Measurements from ENCODE around the gene FBLN7. TPM values are rescaled to one million over a fixed set of nuclear protein-coding genes. Genes with fewer than 3 reads are reported as not detected.
"Not testable (repeated sequence)": the region's sequence is repeated elsewhere in the genome, so short reads cannot be mapped to it uniquely, and the experiment has no call there.

Gene FBLN7
- total RNA-seq, 1 donor from 2014 or later = 2.4 TPM

DNA sequence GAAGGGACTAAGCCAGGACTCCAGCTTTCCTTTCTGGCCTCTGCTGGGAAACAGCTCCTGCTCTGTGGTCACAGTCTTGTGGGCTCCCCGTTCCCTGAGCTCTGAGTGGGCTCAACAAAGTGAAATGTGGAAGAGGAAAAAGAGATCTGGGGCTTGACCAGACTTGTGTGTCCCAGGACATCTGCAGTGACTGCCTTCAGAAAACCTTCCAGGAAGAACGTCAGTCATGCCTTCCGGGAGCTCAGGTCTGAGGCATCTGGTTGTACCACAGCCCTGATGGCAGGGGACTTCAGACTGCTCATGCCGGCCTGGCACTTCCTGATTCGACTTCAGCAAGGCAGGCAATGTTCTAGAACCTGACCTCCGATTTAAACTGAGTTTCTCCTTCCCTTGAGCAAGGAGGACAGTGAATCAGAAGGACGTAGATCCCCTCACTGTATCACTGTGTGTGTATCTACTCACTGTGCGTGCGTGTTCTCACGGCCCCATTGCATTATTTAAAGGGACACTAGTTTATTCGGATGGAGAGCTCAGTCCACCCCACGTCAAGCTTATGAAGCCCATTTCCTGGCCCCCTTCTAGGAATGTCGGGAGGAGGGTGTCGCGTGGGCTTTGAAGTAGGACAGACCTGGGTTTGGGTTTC is 548 bp upstream of the FBLN7 start:
- Mint-ChIP-seq H3K4me3 (peak overlapping the region; percentile 65), H3K4me1 (peaks cover 18% of the 10 kb centered on the region), H3K27ac (no peak overlapping the region), H3K27me3 (ENCODE audit: low read depth) (peaks cover 58% of the 10 kb centered on the region), H3K36me3 (peaks cover 1% of the 10 kb centered on the region), H3K9me3 (peaks cover 3% of the 10 kb centered on the region)
- TF ChIP-seq, protein P1, sequence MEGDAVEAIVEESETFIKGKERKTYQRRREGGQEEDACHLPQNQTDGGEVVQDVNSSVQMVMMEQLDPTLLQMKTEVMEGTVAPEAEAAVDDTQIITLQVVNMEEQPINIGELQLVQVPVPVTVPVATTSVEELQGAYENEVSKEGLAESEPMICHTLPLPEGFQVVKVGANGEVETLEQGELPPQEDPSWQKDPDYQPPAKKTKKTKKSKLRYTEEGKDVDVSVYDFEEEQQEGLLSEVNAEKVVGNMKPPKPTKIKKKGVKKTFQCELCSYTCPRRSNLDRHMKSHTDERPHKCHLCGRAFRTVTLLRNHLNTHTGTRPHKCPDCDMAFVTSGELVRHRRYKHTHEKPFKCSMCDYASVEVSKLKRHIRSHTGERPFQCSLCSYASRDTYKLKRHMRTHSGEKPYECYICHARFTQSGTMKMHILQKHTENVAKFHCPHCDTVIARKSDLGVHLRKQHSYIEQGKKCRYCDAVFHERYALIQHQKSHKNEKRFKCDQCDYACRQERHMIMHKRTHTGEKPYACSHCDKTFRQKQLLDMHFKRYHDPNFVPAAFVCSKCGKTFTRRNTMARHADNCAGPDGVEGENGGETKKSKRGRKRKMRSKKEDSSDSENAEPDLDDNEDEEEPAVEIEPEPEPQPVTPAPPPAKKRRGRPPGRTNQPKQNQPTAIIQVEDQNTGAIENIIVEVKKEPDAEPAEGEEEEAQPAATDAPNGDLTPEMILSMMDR (IDR thresholded peaks at IDR 0.05; ENCODE audit: unreplicated experiment) = no peak
- no peak for DNase-seq (ENCODE audit: low spot score in 2 of 2, unreplicated experiment in 2 of 2)

DNA sequence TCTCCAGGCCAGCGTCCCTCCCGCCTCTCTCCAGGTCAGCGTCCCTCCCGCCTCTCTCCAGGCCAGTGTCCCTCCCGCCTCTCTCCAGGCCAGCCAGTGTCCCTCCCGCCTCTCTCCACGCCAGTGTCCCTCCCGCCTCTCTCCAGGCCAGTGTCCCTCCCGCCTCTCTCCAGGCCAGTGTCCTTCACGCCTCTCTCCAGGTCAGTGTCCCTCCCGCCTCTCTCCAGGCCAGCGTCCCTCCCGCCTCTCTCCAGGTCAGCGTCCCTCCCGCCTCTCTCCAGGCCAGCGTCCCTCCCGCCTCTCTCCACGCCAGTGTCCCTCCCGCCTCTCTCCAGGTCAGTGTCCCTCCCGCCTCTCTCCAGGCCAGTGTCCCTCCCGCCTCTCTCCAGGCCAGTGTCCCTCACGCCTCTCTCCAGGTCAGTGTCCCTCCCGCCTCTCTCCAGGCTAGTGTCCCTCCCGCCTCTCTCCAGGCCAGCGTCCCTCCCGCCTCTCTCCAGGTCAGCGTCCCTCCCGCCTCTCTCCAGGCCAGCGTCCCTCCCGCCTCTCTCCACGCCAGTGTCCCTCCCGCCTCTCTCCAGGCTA is 939 bp downstream of the FBLN7 start:
- H3K27ac Mint-ChIP-seq; DNase-seq (ENCODE audit: low spot score in 2 of 2, unreplicated experiment in 2 of 2); H3K36me3 Mint-ChIP-seq; H3K9me3 Mint-ChIP-seq: not testable (repeated sequence)
- Mint-ChIP-seq H3K4me3 (peak overlapping the region; percentile 70), H3K4me1 (peaks cover 18% of the 10 kb centered on the region), H3K27me3 (ENCODE audit: low read depth) (peaks cover 62% of the 10 kb centered on the region)

DNA sequence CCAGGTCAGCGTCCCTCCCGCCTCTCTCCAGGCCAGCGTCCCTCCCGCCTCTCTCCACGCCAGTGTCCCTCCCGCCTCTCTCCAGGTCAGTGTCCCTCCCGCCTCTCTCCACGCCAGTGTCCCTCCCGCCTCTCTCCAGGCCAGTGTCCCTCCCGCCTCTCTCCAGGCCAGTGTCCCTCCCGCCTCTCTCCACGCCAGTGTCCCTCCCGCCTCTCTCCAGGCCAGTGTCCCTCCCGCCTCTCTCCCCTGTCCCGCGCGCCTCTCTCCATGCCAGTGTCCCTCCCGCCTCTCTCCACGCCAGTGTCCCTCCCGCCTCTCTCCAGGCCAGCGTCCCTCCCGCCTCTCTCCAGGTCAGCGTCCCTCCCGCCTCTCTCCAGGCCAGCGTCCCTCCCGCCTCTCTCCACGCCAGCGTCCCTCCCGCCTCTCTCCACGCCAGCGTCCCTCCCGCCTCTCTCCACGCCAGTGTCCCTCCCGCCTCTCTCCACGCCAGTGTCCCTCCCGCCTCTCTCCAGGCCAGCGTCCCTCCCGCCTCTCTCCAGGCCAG is 1.5 kb downstream of the FBLN7 start:
- not testable (repeated sequence) for H3K36me3 Mint-ChIP-seq
- peaks cover 62% of the 10 kb centered on the region for H3K27me3 Mint-ChIP-seq (ENCODE audit: low read depth)

DNA sequence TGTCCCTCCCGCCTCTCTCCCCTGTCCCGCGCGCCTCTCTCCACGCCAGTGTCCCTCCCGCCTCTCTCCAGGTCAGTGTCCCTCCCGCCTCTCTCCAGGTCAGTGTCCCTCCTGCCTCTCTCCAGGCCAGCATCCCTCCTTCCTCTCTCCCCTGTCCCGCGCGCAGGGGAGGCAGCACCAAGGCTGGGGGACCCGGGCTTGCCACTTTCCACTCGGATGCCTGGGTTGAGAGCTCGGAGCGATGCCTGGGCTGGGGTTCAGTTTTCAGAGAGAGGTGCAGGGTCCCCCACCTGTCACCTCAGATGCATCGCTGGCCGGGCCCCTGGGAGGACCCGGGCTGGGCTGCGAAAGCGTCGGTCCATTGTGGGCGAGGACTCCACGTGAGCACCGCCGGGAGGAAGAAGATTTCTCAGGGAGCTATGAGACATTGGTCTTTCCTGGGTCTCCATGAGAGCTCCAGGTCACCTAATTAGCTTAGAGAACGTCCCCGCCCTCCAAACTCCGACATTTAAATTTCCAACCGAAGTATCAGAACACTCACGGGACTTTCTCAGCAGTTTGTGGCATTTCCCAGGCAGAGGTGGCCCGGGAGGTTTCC is 2.1 kb downstream of the FBLN7 start:
- H3K27ac Mint-ChIP-seq = no peak overlapping the region
- H3K9me3 Mint-ChIP-seq = no peaks in the 10 kb centered on the region
- no peak for DNase-seq (ENCODE audit: low spot score in 2 of 2, unreplicated experiment in 2 of 2)
- peaks cover 1% of the 10 kb centered on the region for H3K36me3 Mint-ChIP-seq
- H3K27me3 Mint-ChIP-seq (ENCODE audit: low read depth) = peaks cover 62% of the 10 kb centered on the region
- TF ChIP-seq, protein P1 (IDR thresholded peaks at IDR 0.05; ENCODE audit: unreplicated experiment) = no peak
- peaks cover 18% of the 10 kb centered on the region for H3K4me1 Mint-ChIP-seq
- H3K4me3 Mint-ChIP-seq = peak overlapping the region; percentile 61

More for the DNA sequence above, 1.5 kb downstream of the FBLN7 start:
- not testable (repeated sequence) for H3K27ac Mint-ChIP-seq; H3K9me3 Mint-ChIP-seq; DNase-seq (ENCODE audit: low spot score in 2 of 2, unreplicated experiment in 2 of 2)
- Mint-ChIP-seq H3K4me3 (peak overlapping the region; percentile 61), H3K4me1 (peaks cover 18% of the 10 kb centered on the region)

DNA sequence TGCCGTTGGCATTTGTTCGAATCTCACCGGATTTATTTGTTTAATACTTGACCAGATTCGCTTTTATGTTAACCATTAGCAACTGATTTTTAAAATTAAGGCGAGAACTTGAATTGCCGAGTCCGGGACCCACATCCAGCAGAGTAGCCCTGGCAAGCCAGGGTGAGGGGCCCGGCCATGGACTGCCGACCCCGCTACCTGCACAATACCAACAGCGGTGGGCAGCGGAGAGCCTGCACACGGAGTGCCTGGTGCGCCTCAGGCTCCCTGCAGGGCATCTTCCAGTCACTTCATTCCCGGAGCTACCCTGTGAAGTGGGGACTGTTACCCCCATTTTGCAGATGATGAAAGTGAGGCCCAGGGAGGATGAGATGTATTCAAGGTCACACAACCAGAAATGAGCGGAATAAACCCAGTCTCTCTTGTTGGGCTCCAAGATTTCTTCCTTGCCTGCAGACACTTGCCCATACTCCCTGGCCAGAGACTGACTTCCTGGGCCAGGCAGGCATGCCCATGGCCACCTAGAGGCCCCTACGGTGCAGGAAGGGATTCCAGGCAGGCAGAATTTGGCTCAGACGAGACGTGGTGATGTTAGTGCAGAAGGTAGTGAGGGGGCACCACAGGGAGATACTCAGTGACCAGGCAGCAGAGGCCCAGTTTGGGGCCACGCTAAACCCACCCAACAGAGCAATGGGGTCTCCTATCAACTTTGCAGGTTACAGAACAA is 2.9 kb downstream of the FBLN7 start:
- DNase-seq (ENCODE audit: low spot score in 2 of 2, unreplicated experiment in 2 of 2) = no peak
- Mint-ChIP-seq H3K4me1 (peaks cover 18% of the 10 kb centered on the region), H3K27ac (no peak overlapping the region), H3K4me3 (peak overlapping the region; percentile 61), H3K9me3 (no peaks in the 10 kb centered on the region), H3K36me3 (peaks cover 1% of the 10 kb centered on the region), H3K27me3 (ENCODE audit: low read depth) (peaks cover 57% of the 10 kb centered on the region)
- TF ChIP-seq, protein P1 (IDR thresholded peaks at IDR 0.05; ENCODE audit: unreplicated experiment) = no peak

DNA sequence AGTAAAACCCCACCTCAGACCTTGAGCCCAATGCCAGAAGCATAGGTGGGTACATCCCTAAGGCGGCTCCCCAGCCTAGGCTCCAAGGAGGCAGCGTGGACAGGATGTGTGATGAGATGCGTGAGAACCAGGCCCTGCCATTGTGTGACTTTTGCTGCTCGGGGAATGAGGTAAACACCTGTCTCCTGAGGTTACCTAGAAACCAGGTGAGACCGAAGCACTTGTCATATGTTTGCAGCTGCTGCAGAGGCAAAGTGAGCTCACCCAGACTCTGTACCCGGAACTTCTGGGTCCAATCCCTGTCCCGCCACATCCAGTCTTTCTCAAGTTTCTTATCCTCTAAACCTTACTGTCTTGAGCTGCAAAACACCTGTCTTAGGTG is 3.4 kb downstream of the FBLN7 start:
- Mint-ChIP-seq H3K27ac (no peak overlapping the region), H3K9me3 (no peaks in the 10 kb centered on the region), H3K4me1 (peaks cover 18% of the 10 kb centered on the region), H3K27me3 (ENCODE audit: low read depth) (peaks cover 51% of the 10 kb centered on the region), H3K36me3 (peaks cover 1% of the 10 kb centered on the region), H3K4me3 (no peak overlapping the region)
- DNase-seq (ENCODE audit: low spot score in 2 of 2, unreplicated experiment in 2 of 2) = no peak
- TF ChIP-seq, protein P1 (IDR thresholded peaks at IDR 0.05; ENCODE audit: unreplicated experiment) = no peak
